ENCODE measurements around the gene EMID1. TPM values are rescaled to one million over a fixed set of nuclear protein-coding genes. Genes with fewer than 3 reads are reported as not detected.

Gene EMID1
- total RNA-seq, 1 experiment from 2014 or later = 5.4 TPM

GRCh38 chr22:29275819-29276565, 70.3 kb downstream of the EMID1 start:
- DNase-seq = no peak
- Mint-ChIP-seq H3K27me3 (ENCODE audit: low read depth) (no peaks in the 10 kb centered on the region), H3K4me3 (no peak overlapping the region), H3K36me3 (ENCODE audit: insufficient read depth in 1 of 3, low read depth in 3 of 3) (peaks cover 75 to 98% (median 96%) of the 10 kb centered on the region in 3 experiments), H3K27ac (peak overlapping the region in 2 of 3 experiments; percentile 21 to 31; a peak in 2 of 7 replicates), H3K9me3 (no peaks in the 10 kb centered on the region), H3K4me1 (peaks cover 18% of the 10 kb centered on the region in 2 experiments)
- no peak overlapping the region for H3K27ac ChIP-seq (ENCODE audit: insufficient read length, low read depth, low read length)
- no peak overlapping the region for H3K4ac ChIP-seq (ENCODE audit: low read depth, low read length)
- H3K56ac ChIP-seq (ENCODE audit: insufficient read length, low read depth, low read length) = no peak overlapping the region
- H3K9ac ChIP-seq (ENCODE audit: extremely low read depth, insufficient read length, low read length) = no peak overlapping the region
- H3T11ph ChIP-seq (ENCODE audit: low read length) = no peak overlapping the region
- no peak overlapping the region for H4K91ac ChIP-seq (ENCODE audit: insufficient read length, low read depth, low read length)
- no peak overlapping the region for H2BK5ac ChIP-seq (ENCODE audit: insufficient read length, low read length)
- no peak overlapping the region for H2BK15ac ChIP-seq (ENCODE audit: low read depth, low read length)
- no peaks in the 10 kb centered on the region for H3K23me2 ChIP-seq (ENCODE audit: insufficient read length, low read depth, low read length, poor library complexity, severe bottlenecking)
- no peaks in the 10 kb centered on the region for H3K9me3 ChIP-seq (ENCODE audit: control insufficient read depth, low read depth, low read length)
- no peak overlapping the region for H2BK120ac ChIP-seq (ENCODE audit: low read depth, low read length, poor library complexity, severe bottlenecking)
- H3K18ac ChIP-seq (ENCODE audit: insufficient read length, low read depth, low read length) = no peak overlapping the region
- no peak overlapping the region for H2AFZ ChIP-seq (ENCODE audit: low read length)
- H2AK5ac ChIP-seq (ENCODE audit: insufficient read length, low read length) = no peak overlapping the region
- no peak overlapping the region for H3K23ac ChIP-seq (ENCODE audit: insufficient read length, low read depth, low read length)
- no peaks in the 10 kb centered on the region for H3K4me1 ChIP-seq (ENCODE audit: insufficient read depth, low read length)
- no peak overlapping the region for H3K4me2 ChIP-seq (ENCODE audit: insufficient read depth, insufficient read length, low read length)
- 100% methylated on average over 3 of the region's 3 CpGs for WGBS (ENCODE audit: extremely low coverage, insufficient read length, low lambda C conversion rate)
- H2BK20ac ChIP-seq (ENCODE audit: low read depth, low read length, poor library complexity, severe bottlenecking) = no peak overlapping the region
- TF ChIP-seq CTCF (conservative IDR thresholded peaks at IDR 0.05) = no peak
- H4K5ac ChIP-seq (ENCODE audit: insufficient read length, low read depth, low read length) = no peak overlapping the region
- no peaks in the 10 kb centered on the region for H4K20me1 ChIP-seq (ENCODE audit: control insufficient read depth, insufficient read depth, insufficient read length)
- H3K79me2 ChIP-seq (ENCODE audit: insufficient read depth, low read length) = peaks cover 36% of the 10 kb centered on the region
- no peak overlapping the region for H4K8ac ChIP-seq (replicated peaks; ENCODE audit: insufficient read length, low read depth, low read length)
- H2BK12ac ChIP-seq (ENCODE audit: insufficient read length, low read depth, low read length) = no peak overlapping the region
- no peaks in the 10 kb centered on the region for H3K27me3 ChIP-seq (ENCODE audit: insufficient read depth, low read length)
- no peak overlapping the region for H3K14ac ChIP-seq (ENCODE audit: insufficient read depth, low read length)
- peaks cover 5% of the 10 kb centered on the region for H3K79me1 ChIP-seq (ENCODE audit: insufficient read depth, low read depth, low read length, poor library complexity, severe bottlenecking)

All from H9 (cell line).